Kidney capillary endothelial cell (primary cell): ENCODE results near the gene KLK3.

ENCODE experiments used
- DNase-seq: peaks from one replicate; pipeline ENCODE4 v3.0.0-alpha.2; 2018; ENCODE audit warnings: low spot score

Gene KLK3

DNA sequence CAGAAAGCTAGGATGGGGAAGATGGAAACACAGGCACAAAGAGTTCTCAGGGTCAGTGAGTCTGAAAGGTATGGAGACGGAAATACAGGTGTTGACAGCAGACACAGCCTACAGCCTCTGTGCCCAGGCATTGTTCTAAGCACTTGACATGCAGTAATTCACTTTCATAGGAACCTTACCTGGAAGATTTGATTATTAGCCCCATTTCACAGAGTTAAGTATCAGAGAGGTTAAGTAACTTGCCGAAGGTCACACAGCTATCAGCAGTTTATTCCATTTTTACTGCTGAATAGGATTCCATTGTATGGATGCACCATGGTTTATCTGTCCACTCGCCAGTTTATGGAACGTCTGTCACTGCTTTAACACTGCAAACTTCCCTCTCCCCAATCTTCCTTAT, 43.3 kb downstream of the KLK3 start:
- no peak for DNase-seq

DNA sequence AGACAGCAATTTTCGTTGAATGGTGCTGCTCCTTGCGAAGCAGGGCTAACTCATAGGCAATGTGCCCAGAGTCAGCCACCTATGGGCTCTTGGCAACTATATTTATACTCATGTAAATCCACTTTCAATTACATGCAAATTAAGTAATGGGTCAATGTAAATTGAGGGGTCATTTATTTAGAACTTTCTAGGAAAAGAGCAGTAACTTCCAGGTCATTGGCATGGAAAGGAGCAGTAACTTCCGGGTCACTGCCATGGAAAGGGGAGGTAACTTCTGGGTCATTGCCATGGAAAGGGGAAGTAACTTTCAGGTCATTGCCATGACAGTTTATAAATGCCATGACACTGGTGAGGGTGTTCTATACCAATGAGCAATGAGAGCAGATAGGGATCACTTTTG, 44.9 kb downstream of the KLK3 start:
- DNase-seq, result no peak

DNA sequence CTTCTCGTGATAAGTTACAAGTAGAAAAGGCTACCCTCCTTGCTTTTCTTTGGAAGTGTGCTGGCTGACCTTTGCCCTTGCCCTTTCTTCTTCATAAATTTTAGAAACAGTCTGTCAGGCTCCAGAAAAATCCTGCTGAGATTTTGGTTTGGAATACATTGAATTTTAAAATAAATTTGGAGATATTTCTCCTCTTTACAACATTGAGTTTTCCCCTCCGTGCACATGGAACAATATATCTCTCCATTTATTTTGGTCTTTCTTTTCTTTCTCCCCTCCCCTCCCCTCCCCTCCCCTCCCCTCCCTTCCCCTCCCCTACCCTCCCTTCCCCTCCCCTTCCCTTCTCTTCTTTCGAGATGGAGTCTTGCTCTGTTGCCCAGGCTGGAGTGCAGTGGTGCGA, 47.9 kb downstream of the KLK3 start:
- no peak for DNase-seq

DNA sequence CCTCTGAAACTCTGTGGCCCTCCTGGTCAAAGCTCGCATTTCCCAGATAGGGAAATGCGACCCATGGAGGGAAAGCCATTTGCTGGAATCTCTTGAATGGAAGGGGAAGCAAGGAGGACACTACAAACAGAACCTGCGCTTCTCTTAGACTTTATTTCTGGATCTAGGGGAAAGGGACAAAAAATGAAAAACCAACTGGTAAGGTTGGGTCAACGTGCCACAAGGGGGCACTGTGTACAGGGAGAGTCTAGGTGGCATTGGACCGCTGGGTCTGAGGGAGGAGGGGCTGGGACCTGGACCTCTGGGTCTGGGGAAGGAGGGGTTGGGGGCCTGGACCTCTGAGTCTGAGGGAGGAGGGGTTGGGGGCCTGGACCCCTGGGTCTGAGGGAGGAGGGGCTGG, 51.5 kb downstream of the KLK3 start:
- no peak for DNase-seq

DNA sequence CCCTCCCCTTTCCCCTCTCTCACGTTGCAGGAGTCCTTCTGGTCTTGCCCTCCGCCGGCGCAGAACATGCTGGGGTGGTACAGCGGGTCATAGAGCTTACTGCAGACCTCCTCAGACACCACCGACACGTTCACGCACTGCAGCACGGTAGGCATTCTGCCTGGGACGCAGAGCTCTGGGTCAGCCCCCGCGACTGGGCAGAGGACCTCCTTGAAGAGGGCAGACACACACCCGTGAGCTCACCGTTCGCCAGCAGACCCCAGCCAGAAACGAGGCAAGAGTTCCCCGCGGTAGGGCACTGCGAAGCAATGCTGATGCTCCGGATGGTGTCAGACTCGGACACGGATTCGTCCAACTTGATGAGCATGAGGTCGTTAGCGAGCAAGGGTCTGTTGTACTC, 53.6 kb downstream of the KLK3 start:
- no peak for DNase-seq

DNA sequence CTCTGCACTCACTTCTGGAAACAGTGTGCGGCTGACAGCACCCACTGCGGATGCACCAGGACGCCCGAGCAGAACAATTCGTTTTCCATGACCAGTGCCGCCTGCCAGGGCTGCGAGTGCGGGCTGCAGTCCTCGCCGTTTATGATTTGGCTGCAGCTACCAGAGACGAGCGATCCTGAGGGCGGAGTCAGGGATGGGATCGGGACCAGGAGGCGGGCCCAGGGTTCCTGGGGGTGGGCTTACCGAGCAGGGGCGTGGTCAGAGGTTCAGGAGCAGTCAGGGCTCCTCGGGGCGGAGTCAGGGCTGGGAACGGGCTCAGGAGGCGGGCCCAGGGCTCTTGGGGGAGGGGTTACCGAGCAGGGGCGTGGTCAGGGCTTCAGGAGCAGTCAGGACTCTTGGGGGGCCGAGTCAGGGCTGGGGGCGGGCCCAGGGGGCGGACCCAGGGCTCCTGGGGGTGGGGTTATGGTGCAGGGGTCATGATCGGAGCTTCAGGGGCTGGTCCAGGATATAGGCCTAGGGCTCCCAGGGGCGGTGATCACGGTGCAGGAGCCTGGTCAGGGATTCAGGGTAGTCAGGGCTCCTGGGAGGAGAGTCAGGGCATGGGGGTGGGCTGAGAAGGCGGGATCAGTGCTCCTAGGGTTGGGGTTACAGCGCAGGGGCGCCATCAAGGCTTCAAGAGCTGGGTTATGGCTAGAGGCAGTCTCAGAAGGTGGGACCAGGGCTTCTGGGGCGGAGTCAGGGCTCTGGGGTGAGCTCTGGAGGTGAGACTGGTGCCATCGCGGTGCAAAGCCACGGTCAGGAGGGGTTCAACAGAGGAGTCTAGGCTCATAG, 54.7 kb downstream of the KLK3 start:
- DNase-seq, result no peak
